HepG2 (cell line): ENCODE measurements around the gene TIRAP. TPM values are rescaled to one million over a fixed set of nuclear protein-coding genes. Genes with fewer than 3 reads are reported as not detected.

ENCODE experiments used
- CENPBD1 ChIP-seq: sonication (generic); formaldehyde crosslinking; IDR thresholded peaks from 2 replicates; pipeline ENCODE4 v1.8.0; 2022; ENCODE audit warnings: missing genetic modification reagents, low read depth, mild to moderate bottlenecking, borderline replicate concordance
- CHD4 ChIP-seq: fragments of 200-600 bp; sonication (generic); IDR thresholded peaks from 2 replicates; pipeline ENCODE4 v1.7.0; 2017; ENCODE audit warnings: mild to moderate bottlenecking, low read length, borderline replicate concordance
- FIP1L1 ChIP-seq: fragments of 200-400 bp; formaldehyde crosslinking; IDR thresholded peaks from 2 replicates; pipeline ENCODE4 v1.6.1; 2018; ENCODE audit warnings: low read depth, mild to moderate bottlenecking, low read length, moderate library complexity, borderline replicate concordance; ENCODE audit not compliant: insufficient read depth
- FOSL1 ChIP-seq: sonication (generic); formaldehyde crosslinking; IDR thresholded peaks from 2 replicates; pipeline ENCODE4 v1.9.0; 2021; ENCODE audit warnings: missing genetic modification reagents, borderline replicate concordance
- FOXM1 ChIP-seq: sonication (generic); formaldehyde crosslinking; IDR thresholded peaks from 2 replicates; pipeline ENCODE4 v1.5.0; 2020; ENCODE audit warnings: missing genetic modification reagents
- GLMP ChIP-seq: sonication (generic); formaldehyde crosslinking; IDR thresholded peaks from 2 replicates; pipeline ENCODE4 v1.9.0; 2021; ENCODE audit warnings: missing genetic modification reagents, mild to moderate bottlenecking, borderline replicate concordance
- GZF1 ChIP-seq: sonication (generic); formaldehyde crosslinking; IDR thresholded peaks from 2 replicates; pipeline ENCODE4 v1.5.1; 2020; ENCODE audit warnings: mild to moderate bottlenecking, missing genetic modification reagents
- HNF4G ChIP-seq, 2 experiments: sonication (generic) in 1 of 2; formaldehyde crosslinking in 1 of 2; IDR thresholded peaks; 2 replicates each; pipeline versions ENCODE4 v1.4.0 to v1.6.1; 2011 to 2020; ENCODE audit warnings: borderline replicate concordance in 2 of 2, low read depth in 2 of 2, mild to moderate bottlenecking in 2 of 2, low read length in 1 of 2, missing genetic modification reagents in 1 of 2, moderate library complexity in 1 of 2
- HNRNPUL1 ChIP-seq: fragments of 200-400 bp; formaldehyde crosslinking; IDR thresholded peaks from 2 replicates; pipeline ENCODE4 v1.6.1; 2017; ENCODE audit warnings: low read depth, mild to moderate bottlenecking, low read length, moderate library complexity
- IKZF4 ChIP-seq: sonication (generic); formaldehyde crosslinking; IDR thresholded peaks from 2 replicates; pipeline ENCODE4 v1.5.1; 2020; ENCODE audit warnings: borderline replicate concordance, mild to moderate bottlenecking, low read depth, missing genetic modification reagents; ENCODE audit errors: not compliant biosample characterization
- NKX3-1 ChIP-seq: sonication (generic); formaldehyde crosslinking; IDR thresholded peaks from 2 replicates; pipeline ENCODE4 v1.5.0; 2020; ENCODE audit warnings: missing genetic modification reagents
- PITX1 ChIP-seq: sonication (generic); formaldehyde crosslinking; IDR thresholded peaks from 2 replicates; pipeline ENCODE4 v1.5.1; 2020; ENCODE audit warnings: mild to moderate bottlenecking, missing genetic modification reagents
- RBFOX2 ChIP-seq: fragments of 200-400 bp; formaldehyde crosslinking; IDR thresholded peaks from 2 replicates; pipeline ENCODE4 v1.6.1; 2017; ENCODE audit warnings: low read depth, mild to moderate bottlenecking, low read length
- SIN3B ChIP-seq: fragments of 150-350 bp; IDR thresholded peaks from 2 replicates; pipeline ENCODE4 v1.6.1; 2014; ENCODE audit warnings: low read length
- TAF15 ChIP-seq: fragments of 200-400 bp; formaldehyde crosslinking; IDR thresholded peaks from one replicate; pipeline ENCODE4 v1.6.1; 2018; ENCODE audit warnings: mild to moderate bottlenecking, low read depth, low read length; ENCODE audit not compliant: poor library complexity, severe bottlenecking
- TBL1XR1 ChIP-seq: fragments of 150-350 bp; IDR thresholded peaks from 2 replicates; pipeline ENCODE4 v1.6.1; 2014; ENCODE audit warnings: borderline replicate concordance, low read length; ENCODE audit not compliant: partially characterized antibody
- TEAD3 ChIP-seq: optimal IDR thresholded peaks from 2 replicates; pipeline ENCODE3; 2016; ENCODE audit warnings: borderline replicate concordance
- TFDP2 ChIP-seq: sonication (generic); formaldehyde crosslinking; IDR thresholded peaks from 2 replicates; pipeline ENCODE4 v1.4.0; 2020; ENCODE audit warnings: missing genetic modification reagents
- WIZ ChIP-seq: sonication (generic); formaldehyde crosslinking; IDR thresholded peaks from 2 replicates; pipeline ENCODE4 v1.5.1; 2020; ENCODE audit warnings: mild to moderate bottlenecking, missing genetic modification reagents
- ZBTB26 ChIP-seq: IDR thresholded peaks from 2 replicates; pipeline ENCODE4 v1.6.1; 2016; ENCODE audit warnings: missing compliant biosample characterization, missing genetic modification reagents, borderline replicate concordance
- ZFP62 ChIP-seq: sonication (generic); formaldehyde crosslinking; IDR thresholded peaks from 2 replicates; pipeline ENCODE4 v1.4.0; 2020; ENCODE audit warnings: missing genetic modification reagents
- ZNF207 ChIP-seq: fragments of 450-650 bp; IDR thresholded peaks from 2 replicates; pipeline ENCODE4 v1.6.1; 2016; ENCODE audit warnings: antibody characterized with exemption, borderline replicate concordance
- ZNF232 ChIP-seq: sonication (generic); formaldehyde crosslinking; IDR thresholded peaks from 2 replicates; pipeline ENCODE4 v1.4.0; 2020; ENCODE audit warnings: missing genetic modification reagents, borderline replicate concordance
- ZNF432 ChIP-seq: sonication (generic); formaldehyde crosslinking; IDR thresholded peaks from 2 replicates; pipeline ENCODE4 v1.5.0; 2020; ENCODE audit warnings: missing genetic modification reagents, mild to moderate bottlenecking, borderline replicate concordance
- ZNF746 ChIP-seq: sonication (generic); formaldehyde crosslinking; IDR thresholded peaks from 2 replicates; pipeline ENCODE4 v1.8.0; 2022; ENCODE audit warnings: mild to moderate bottlenecking, missing genetic modification reagents
- polyA plus RNA-seq, 8 experiments: library from polyadenylated mRNA; depleted of rRNA in 3 of 8; stranded (reverse) in 7 of 8; unstranded in 1 of 8; fragments of >200 nt; fragmentation: Illumina TruSeq in 4 of 8; extraction: Trizol in 4 of 8; gene quantifications; 2 replicates each; pipeline versions ENCODE4 v1.2.1 to v1.2.3, GENCODE V29; 2011 to 2016; ENCODE audit warnings: low read depth in 4 of 8, missing spikeins in 1 of 8, mixed read lengths in 1 of 8; ENCODE audit not compliant: insufficient read depth in 1 of 8
- total RNA-seq, 5 experiments: library from RNA; depleted of rRNA; stranded (reverse); fragments of >200 nt; fragmentation: Illumina TruSeq; extraction: Trizol; gene quantifications; 2 replicates each; pipeline ENCODE4 v1.2.3, GENCODE V29; 2016; ENCODE audit warnings: low read depth in 1 of 5

The TIRAP gene
- total and polyA plus RNA-seq, 2 of the 13 experiments (the other 11 are each of a cell fraction or from before 2014, with no cell fraction given) = 5.4 to 5.7 TPM

- TF ChIP-seq ZNF746 (CRISPR knock-in tag) (no peak), CHD4 (no peak), GZF1 (CRISPR knock-in tag) (peak; percentile 63; the same call in 1 of the 2 replicates), HNRNPUL1 (0 out of 2 replicates have a peak, but pooled peaks have one; percentile 23), TFDP2 (CRISPR knock-in tag) (peak; percentile 91), ZNF207 (no peak), TBL1XR1 (no peak), GLMP (CRISPR knock-in tag) (no peak), WIZ (peak; percentile 79; the same call in 1 of the 2 replicates), SIN3B (peak; percentile 34), ZNF432 (CRISPR knock-in tag) (no peak), NKX3-1 (CRISPR knock-in tag) (peak; percentile 54; the same call in 1 of the 2 replicates), HNF4G (IDR thresholded peaks at IDR 0.05; ENCODE audit: borderline replicate concordance, low read depth, low read length) (no peak), HNF4G (CRISPR knock-in tag; IDR thresholded peaks at IDR 0.05; ENCODE audit: borderline replicate concordance, low read depth) (no peak), FOXM1 (peak; percentile 66; the same call in 1 of the 2 replicates), TAF15 (no peak), CENPBD1 (CRISPR knock-in tag) (0 out of 2 replicates have a peak, but pooled peaks have one; percentile 37), TEAD3 (CRISPR knock-in tag) (peak; percentile 75), FIP1L1 (no peak; the same call in 1 of the 2 replicates), ZBTB26 (CRISPR knock-in tag) (no peak; the same call in 1 of the 2 replicates), ZFP62 (no peak), FOSL1 (no peak), RBFOX2 (peak; percentile 99), PITX1 (peak; percentile 62), IKZF4 (peak; percentile 96), ZNF232 (CRISPR knock-in tag) (peak; percentile 94)
These were observed 20.9 kb downstream of the TIRAP start, which contains the start of gene DCPS (continued) for GRCh38 chr11:126303623-126304456.
